ENCODE data around the gene IRAK1. TPM values are rescaled to one million over a fixed set of nuclear protein-coding genes. Genes with fewer than 3 reads are reported as not detected.

IRAK1 gene
- total and polyA plus RNA-seq, 2 donors (not counting 3 experiments of a cell fraction or from before 2014, with no cell fraction given): 63.6 to 138 TPM

- H3K27ac ChIP-seq (ENCODE audit: insufficient read depth, low read depth, low read length): no peak overlapping the region
- H3K4me3 ChIP-seq (replicated peaks in 1 of 3; ENCODE audit: insufficient read depth in 1 of 3, low read depth in 1 of 3, low read length in 3 of 3): no peak overlapping the region
- DNase-seq (ENCODE audit: low read depth, low spot score) (no peak), FAIRE-seq (no peak)
- H3K9me3 ChIP-seq (replicated peaks; ENCODE audit: control insufficient read depth, insufficient read depth, low read length): no peaks in the 10 kb centered on the region
- H4K20me1 ChIP-seq (replicated peaks; ENCODE audit: control insufficient read depth, extremely low read depth, insufficient read depth, low read length): no peaks in the 10 kb centered on the region
- no peak overlapping the region for H3K9ac ChIP-seq (replicated peaks; ENCODE audit: extremely low read depth, insufficient read depth, low read length)
- POLR2A ChIA-PET: no interaction called here
- dilution Hi-C loops (cut with MboI; ENCODE audit: extremely low pct_ligation_motif_present, low sequenced_read_pairs): no loop called here
- H3K4me2 ChIP-seq (ENCODE audit: insufficient read depth, low read length): no peak overlapping the region
- peaks cover 28% of the 10 kb centered on the region for H3K79me2 ChIP-seq (ENCODE audit: control insufficient read depth, insufficient read depth, low read length)
- H3K9me1 ChIP-seq (replicated peaks; ENCODE audit: control insufficient read depth, extremely low read depth, insufficient read depth, low read length): no peaks in the 10 kb centered on the region
- intact Hi-C loops (cut with micrococcal nuclease): no loop called here
- no peak overlapping the region for H2AFZ ChIP-seq (ENCODE audit: low read depth, low read length)
- no TSS peak for BruUV-seq (replicated peaks)
- peaks cover 0 to 19% of the 10 kb centered on the region in 2 experiments for H3K36me3 ChIP-seq (ENCODE audit: control insufficient read depth in 2 of 2, extremely low read depth in 1 of 2, insufficient read depth in 2 of 2, low read length in 2 of 2)
- no peaks in the 10 kb centered on the region for H3K27me3 ChIP-seq (ENCODE audit: control insufficient read depth in 2 of 2, insufficient read depth in 2 of 2, low read length in 2 of 2)
- CTCF ChIA-PET: no interaction called here
- H3K4me1 ChIP-seq (ENCODE audit: control insufficient read depth, extremely low read depth, insufficient read depth, low read length): peaks cover 30% of the 10 kb centered on the region
- TF ChIP-seq EZH2 (IDR thresholded peaks at IDR 0.05; ENCODE audit: borderline replicate concordance, low read depth, low read length, severe bottlenecking): no peak
- TF ChIP-seq GATA2 (IDR thresholded peaks at IDR 0.05; ENCODE audit: insufficient read depth, insufficient read length, low read depth, low read length): no peak
- TF ChIP-seq JUN (IDR thresholded peaks at IDR 0.05; ENCODE audit: borderline replicate concordance, insufficient read depth, insufficient read length, low read depth): no peak
- TF ChIP-seq CTCF (IDR thresholded peaks at IDR 0.05; ENCODE audit: extremely low read depth in 1 of 2, insufficient read depth in 1 of 2, low read depth in 1 of 2, low read length in 2 of 2): no peak
- no peak for TF ChIP-seq POLR2A (IDR thresholded peaks at IDR 0.05; ENCODE audit: low read depth, low read length)
- TF ChIP-seq MAX (IDR thresholded peaks at IDR 0.05; ENCODE audit: insufficient read depth, insufficient read length): no peak
- no peak for TF ChIP-seq FOS (IDR thresholded peaks at IDR 0.05; ENCODE audit: borderline replicate concordance, insufficient read depth, low read length)
- TF ChIP-seq MYC (IDR thresholded peaks at IDR 0.05; ENCODE audit: low read depth, low read length): no peak
- no peak for TF ChIP-seq POLR2AphosphoS5 (IDR thresholded peaks at IDR 0.05; ENCODE audit: insufficient read depth, low read depth, low read length)
Measured at GRCh38 chrX:154016366-154017076, 3.2 kb downstream of the IRAK1 start.

Measured in endothelial cell of umbilical vein (primary cell).